HG03469 (cell line): Measurements from ENCODE around the gene TNS2.
"Not testable (repeated sequence)": the region's sequence is repeated elsewhere in the genome, so short reads cannot be mapped to it uniquely, and the experiment has no call there.

ENCODE experiments used
- ATAC-seq: cut with Tn5 transposase; IDR thresholded peaks from one replicate; pipeline ENCODE4 v1.9.1; 2021; ENCODE audit warnings: mild to moderate bottlenecking, moderate library complexity, moderate number of reproducible peaks; ENCODE audit not compliant: unreplicated experiment

Gene TNS2

DNA sequence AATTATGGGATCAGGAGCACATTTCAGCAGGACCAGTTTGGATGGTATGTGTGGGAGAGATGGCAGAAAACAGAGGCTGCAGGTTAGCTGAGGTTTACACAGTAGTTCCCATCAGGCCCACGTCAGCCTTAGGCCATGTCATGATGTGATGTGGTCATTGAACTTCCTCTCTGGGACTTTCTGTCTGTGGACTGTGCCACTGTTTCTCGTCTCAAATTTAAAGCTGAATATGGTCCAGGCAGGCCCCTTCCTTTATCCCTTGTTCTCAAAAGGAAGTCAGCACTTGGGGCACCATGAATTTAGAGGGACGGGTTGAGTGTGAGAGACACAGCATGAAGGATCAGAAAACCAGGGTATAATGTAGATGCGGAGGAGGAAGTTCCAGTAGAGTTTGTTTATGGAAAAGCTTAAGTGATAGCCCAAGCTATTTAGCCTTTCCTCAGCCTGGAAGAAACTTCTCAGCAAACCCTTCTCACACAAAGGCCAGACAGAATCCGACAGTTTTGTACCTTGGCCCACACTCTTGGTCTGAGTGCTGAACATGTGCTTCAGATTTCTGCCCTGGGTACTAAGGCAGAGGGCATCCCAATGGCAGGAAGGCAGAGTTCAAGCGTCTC, 44.0 kb downstream of the TNS2 start:
- no peak for ATAC-seq

DNA sequence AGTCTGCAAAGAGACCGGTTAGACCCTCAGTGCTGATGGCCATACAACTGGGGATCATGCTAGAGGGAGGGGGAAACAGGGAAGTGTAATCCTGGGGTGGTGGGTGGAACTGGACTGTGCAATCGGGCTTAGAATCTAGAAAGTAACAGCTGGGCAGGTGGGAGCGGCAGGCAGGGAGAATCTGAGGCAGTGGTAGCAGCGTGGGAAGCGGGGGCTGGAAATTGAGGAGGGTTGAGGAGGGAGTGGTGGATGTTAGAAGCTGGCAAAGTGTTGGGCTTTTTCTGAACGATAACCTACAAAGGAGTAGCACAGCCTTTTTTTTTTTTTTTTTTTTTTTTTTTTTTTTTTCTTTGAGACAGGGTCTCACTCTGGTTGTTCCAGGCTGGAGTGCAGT, 44.5 kb downstream of the TNS2 start:
- no peak for ATAC-seq

DNA sequence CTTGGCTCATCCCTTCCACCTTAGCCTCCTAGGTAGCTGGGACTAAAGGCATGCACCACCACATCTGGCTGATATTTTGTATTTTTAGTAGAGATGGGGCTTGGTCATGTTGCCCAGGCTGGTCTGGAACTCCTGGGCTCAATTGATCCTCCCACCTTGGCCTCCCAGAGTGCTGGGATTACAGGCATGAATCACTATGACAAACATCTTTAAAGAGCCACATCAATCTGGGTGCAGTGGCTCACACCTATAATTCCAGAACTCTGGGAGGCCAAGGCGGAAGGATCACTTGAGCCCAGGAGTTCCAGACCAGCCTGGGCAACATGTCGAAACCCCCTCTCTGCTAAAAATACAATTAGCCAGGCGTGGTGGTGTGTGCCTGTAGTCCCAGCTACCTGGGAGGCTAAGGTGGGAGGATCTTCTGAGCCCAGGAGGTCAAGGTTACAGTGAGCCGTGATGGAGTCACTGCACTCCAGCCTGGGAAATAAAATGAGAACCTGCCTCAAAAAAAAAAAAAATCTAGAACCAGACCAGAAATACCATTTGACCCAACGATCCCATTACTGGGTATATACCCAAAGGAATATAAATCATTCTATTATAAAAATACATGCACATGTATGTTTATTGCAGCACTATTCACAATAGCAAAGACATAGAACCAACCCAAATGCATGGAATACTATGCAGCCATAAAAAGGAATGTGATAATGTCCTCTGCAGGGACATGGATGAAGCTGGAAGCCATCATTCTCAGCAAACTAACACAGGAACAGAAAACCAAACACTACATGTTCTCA, 45.1 kb downstream of the TNS2 start:
- ATAC-seq, result not testable (repeated sequence)

DNA sequence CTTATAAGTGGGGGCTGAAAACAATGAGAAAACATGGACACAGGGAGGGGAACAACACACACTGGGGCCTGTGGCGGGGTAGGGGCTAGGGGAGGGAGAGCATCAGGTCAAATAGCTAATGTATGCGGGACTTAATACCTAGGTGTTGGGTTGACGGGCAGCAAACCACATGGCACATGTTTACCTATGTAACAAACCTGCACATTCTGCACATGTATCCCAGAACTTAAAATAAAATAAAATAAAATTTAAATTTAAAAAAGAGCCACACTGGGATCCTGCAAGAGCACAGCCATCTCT, 45.7 kb downstream of the TNS2 start:
- not testable (repeated sequence) for ATAC-seq

DNA sequence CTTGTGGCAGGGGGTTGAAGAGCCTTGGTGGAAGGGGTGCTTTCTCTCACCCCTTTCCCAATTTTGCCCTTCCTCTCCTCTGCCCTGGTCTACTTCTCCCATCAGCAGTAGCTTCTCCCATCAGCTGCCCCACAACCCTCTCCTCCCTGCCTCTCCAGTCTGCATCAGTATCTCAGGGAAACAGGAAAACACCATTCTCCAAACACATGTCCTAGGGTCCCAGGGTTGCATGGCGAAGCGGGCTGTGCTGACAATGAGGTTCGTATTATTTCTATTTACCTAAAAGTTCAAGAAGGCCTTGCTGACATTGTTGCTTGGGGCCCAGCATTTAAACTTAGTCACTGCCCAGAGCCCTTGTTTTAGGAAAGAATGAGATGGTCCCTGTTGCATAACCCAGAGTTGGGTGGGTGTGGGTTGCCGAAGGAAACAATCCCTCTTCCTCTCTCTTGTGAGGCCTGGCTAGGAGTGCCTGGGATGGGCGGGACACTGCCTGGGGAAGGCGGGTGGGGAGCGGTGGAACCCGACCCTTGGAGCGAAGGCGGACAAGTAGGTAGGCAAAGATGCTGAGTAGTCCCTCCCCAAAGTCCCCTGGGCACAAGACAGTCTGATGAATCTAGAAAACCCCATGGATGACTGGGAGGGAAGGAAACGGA, 46.4 kb downstream of the TNS2 start:
- no peak for ATAC-seq

DNA sequence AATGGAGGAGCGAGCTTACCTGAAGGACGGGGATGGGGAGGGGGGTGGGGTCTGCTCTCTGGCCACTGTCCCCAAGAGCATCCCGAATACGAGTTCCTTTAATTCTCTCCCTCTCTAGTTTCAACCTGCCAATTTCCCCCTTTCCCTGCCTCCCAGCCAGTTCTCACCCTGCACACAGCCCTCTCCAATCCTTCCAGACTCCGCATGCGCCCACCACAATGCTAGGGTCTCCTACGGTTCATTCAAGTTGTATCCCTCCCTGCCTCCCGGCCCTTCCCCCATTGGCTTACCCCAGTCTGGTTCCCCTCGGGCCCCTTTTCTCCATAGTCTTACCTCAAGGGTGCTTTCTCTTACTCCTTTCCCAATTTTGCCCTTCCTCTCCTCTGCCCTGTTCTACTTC, 46.9 kb downstream of the TNS2 start:
- no peak for ATAC-seq

DNA sequence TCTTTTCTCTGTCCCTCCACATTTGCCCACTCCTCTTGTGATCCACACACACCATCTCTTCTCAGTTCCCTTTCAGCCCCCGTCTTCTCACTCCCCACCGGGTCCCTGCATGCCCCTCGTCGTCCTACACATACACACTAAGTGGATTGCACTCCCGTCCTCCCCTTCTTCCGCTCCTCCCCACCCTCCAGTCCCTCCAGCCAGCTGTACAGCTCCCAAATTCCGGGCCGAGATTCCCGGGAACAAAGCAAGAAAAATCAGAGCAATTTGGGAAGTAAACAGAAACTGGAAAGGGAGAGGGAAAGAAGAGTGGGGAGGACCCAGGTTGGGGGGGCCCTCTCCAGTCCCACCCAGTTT, 47.3 kb downstream of the TNS2 start:
- ATAC-seq, result no peak

DNA sequence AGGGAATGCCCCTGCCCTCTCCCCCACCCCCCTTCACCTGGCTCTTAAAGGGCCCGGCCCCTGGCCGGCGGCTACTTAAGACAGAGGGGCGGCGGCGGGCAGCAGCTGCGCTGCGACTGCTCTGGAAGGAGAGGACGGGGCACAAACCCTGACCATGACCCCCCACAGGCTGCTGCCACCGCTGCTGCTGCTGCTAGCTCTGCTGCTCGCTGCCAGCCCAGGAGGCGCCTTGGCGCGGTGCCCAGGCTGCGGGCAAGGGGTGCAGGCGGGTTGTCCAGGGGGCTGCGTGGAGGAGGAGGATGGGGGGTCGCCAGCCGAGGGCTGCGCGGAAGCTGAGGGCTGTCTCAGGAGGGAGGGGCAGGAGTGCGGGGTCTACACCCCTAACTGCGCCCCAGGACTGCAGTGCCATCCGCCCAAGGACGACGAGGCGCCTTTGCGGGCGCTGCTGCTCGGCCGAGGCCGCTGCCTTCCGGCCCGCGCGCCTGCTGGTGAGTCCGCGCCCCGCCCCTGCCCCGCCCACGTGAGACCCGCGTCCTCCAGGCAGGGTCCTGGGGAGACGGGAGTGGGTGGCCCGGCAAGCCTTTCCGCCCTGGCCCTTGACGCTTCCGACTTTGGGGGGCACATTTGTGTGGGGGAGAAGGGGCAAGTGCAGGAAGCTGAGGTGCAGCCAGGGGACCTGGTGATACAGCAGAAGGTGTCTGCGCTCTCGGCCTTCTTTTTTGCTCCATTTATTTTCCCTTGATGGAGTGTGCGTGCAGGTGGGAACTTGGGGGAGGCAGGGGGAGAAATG, 47.9 kb downstream of the TNS2 start, which contains the start of gene IGFBP6:
Gene IGFBP6, plus strand, starts transcription at position 104 of the 790 bp plus-strand sequence. Its CDS starts 51 bp downstream, at position 155.
- no peak for ATAC-seq

- ATAC-seq, result no peak
Measured at GRCh38 chr12:53098354-53098981, 48.6 kb downstream of the TNS2 start.

DNA sequence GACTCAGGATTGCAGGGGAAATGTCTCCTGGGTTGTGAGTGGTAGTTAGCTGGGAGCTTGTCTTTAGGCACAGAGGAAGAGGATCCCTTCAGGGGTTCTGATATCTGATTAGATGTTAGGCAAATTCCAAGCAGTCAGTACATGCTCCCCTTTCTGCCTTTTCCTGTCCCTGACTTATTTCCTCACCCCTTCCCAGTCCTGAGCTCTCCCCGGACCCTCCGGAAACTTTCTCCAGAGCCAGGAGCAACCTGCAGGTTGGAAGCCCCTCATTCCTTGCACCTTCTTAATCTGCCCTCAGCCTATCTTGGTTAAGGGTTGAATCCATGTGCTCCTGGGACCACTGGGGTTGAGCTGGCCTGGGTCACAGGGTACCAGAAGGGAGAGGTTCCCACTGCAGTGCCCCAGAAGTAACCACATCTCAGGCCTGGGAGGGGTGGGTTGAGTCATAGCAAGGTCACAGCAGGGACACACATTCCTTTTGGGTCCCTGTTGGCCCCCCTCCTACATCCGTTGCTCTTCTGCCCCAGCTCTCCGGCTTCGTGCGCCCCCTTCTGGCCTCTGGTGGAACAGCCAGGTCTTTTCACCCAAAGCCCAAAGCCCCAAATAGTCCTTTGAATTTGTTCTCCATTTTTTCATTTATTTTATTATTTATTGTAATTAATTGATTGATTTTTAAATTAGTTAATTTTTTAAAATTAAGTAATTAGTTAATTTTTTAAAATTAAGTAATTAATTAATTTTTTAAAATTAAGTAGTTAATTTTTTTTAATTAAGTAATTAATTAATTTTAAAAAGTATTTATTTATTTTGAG, 49.4 kb downstream of the TNS2 start:
- no peak for ATAC-seq

GRCh38 chr12:53100466-53101151, 50.7 kb downstream of the TNS2 start:
- no peak for ATAC-seq

GRCh38 chr12:53101266-53101665, 51.4 kb downstream of the TNS2 start:
- ATAC-seq, result no peak

DNA sequence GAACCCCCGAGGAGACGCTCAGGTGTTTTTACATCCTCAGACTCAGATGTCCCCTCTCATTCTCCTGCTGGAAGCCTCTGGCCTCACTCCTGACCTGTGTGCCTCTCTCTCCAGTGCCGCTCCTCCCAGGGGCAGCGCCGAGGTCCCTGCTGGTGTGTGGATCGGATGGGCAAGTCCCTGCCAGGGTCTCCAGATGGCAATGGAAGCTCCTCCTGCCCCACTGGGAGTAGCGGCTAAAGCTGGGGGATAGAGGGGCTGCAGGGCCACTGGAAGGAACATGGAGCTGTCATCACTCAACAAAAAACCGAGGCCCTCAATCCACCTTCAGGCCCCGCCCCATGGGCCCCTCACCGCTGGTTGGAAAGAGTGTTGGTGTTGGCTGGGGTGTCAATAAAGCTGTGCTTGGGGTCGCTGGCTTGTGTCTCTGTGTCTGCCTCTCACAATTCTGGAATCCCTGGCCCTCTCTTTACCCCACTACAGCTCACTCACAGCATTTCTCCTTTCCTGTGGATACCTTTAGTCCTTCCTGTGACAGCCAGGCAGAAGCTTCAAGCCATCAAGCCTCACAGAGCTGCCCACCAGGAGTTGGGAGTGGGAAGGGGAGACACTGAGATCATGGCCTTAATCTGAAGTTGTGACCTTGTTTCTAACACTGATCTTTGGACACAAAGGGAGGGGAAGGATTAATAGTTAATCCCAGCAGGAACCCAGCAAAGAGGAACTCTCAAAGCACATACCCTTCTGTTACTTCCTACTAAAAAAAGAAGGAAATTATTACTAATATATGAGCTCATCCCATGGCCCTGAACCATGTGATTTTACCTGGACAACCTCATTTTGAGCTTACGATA, 52.3 kb downstream of the TNS2 start:
- ATAC-seq, result no peak

GRCh38 chr12:53102883-53103807, 53.3 kb downstream of the TNS2 start, which contains the start of gene SOAT2:
Gene SOAT2 (plus strand): TSS chr12:53103486. CDS start chr12:53103578, 92 bp downstream.
- no peak for ATAC-seq

- no peak for ATAC-seq
Measured at GRCh38 chr12:53103860-53104305, 54.0 kb downstream of the TNS2 start.

DNA sequence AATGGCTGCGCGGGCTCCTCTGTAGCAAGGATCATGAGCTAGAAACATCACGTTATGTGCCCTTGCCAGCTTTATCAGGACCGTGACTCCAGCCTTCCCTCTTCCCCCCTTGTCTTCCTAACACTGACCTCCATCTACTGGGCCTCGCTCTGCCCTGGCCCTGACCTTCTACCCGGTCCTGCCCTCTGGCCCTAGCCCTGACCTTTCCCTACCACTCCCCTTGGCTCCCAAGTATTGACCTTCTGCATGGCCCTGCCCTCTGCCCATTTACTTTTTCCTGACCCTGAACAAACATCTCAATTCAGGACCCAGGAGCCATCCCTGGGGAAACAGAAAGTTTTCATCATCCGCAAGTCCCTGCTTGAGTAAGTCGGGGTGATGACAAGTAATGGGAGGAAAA, 55.4 kb downstream of the TNS2 start:
- no peak for ATAC-seq

GRCh38 chr12:53105712-53106439, 56.0 kb downstream of the TNS2 start:
- no peak for ATAC-seq
